Measurements from ENCODE around the gene NDUFS8.
"Not testable (repeated sequence)": the region's sequence is repeated elsewhere in the genome, so short reads cannot be mapped to it uniquely, and the experiment has no call there.

NDUFS8 gene

DNA sequence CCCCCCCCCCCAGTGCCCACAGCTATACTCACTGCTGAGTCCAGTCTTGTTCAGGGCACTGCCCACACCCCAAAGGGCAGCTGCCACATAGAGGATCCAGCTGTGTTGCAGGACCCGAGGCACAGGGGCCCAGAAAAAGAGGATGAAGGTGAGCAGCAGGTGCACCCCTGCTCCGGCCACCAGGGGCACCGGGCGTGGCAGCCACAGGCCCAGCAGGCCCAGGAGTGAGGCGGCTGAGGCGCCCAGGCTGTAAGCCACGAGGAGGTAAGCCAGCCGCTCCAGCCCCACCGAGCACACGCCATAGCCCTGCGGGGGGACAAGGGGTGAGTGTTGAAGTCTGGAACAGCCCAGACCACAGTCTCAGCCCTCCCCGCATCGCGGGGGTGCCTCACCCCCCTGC, 34.9 kb upstream of the NDUFS8 start:
- Mint-ChIP-seq H3K4me1 (peaks cover 10% of the 10 kb centered on the region), H3K27me3 (ENCODE audit: low read depth, poor library complexity) (peaks cover 55% of the 10 kb centered on the region)
- not testable (repeated sequence) for H3K9me3 Mint-ChIP-seq; DNase-seq; H3K27ac Mint-ChIP-seq; H3K36me3 Mint-ChIP-seq (ENCODE audit: low read depth); H3K4me3 Mint-ChIP-seq

DNA sequence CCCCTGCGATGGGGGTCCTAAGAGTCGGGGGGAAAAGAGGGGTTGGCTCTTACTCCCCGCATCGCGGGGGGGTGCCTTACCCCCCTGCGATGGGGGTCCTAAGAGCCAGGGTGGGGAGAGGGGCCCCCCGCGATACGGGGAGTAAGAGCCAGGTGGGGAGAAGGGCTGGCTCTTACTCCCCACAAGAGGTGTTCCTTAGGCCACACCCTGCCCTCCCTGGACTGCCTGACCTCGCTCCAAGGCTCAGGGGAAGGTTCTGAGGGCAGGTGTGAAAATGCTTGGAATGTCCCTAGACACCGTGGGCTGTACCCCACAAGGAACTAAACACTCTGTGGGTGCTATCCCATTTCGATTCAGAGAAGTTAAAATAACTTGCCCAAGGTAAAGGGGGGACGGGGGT, 34.4 kb upstream of the NDUFS8 start:
- no peaks in the 10 kb centered on the region for H3K9me3 Mint-ChIP-seq
- H3K36me3 Mint-ChIP-seq (ENCODE audit: low read depth): no peaks in the 10 kb centered on the region
- TF ChIP-seq, protein P1, sequence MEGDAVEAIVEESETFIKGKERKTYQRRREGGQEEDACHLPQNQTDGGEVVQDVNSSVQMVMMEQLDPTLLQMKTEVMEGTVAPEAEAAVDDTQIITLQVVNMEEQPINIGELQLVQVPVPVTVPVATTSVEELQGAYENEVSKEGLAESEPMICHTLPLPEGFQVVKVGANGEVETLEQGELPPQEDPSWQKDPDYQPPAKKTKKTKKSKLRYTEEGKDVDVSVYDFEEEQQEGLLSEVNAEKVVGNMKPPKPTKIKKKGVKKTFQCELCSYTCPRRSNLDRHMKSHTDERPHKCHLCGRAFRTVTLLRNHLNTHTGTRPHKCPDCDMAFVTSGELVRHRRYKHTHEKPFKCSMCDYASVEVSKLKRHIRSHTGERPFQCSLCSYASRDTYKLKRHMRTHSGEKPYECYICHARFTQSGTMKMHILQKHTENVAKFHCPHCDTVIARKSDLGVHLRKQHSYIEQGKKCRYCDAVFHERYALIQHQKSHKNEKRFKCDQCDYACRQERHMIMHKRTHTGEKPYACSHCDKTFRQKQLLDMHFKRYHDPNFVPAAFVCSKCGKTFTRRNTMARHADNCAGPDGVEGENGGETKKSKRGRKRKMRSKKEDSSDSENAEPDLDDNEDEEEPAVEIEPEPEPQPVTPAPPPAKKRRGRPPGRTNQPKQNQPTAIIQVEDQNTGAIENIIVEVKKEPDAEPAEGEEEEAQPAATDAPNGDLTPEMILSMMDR (IDR thresholded peaks at IDR 0.05): no peak
- H3K27ac Mint-ChIP-seq: no peak overlapping the region
- DNase-seq: no peak
- H3K27me3 Mint-ChIP-seq (ENCODE audit: low read depth, poor library complexity): peaks cover 55% of the 10 kb centered on the region
- no peak overlapping the region for H3K4me3 Mint-ChIP-seq
- peaks cover 10% of the 10 kb centered on the region for H3K4me1 Mint-ChIP-seq

DNA sequence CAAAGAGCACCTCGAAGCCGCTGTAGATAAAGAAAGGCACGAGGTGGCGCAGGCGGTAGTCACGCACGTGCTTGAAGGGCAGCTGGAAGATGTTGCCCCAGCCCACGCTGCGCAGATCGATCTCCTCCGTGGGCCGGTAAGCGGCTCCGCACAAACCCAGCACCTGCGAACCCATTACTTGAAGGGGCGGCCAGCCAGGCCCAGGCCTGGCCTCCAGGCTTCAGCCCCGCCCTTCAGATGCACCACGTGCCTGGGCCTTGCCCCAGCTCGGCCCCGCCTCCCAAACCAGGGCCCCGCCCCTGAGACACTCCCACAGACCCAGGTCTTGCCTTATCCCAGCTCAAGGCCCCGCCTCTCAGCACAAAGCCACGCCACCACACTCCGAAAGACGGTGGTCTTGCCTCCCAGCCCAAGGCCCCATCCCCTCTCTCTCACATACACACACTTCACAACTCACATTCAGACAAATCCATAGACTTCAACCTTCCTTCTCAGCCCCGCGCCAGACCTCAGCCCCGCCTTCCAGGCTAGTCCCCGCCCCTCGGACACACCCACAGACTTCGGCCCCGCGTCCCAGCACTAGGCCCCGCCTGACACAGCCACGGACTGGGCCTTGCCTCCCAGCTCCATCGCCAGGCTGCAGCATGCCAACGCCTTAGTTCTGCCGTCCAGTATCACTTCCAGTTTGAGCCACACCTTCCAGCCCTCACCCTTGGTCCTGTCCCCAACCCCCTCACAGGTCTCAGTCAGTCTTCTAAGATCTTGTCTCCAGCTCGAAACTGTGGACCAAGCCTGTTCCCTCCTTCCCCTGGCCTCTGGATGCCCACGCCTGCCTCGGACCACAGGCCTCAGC, 33.6 kb upstream of the NDUFS8 start:
- H3K27ac Mint-ChIP-seq: no peak overlapping the region
- TF ChIP-seq, protein P1 (IDR thresholded peaks at IDR 0.05): no peak
- no peaks in the 10 kb centered on the region for H3K36me3 Mint-ChIP-seq (ENCODE audit: low read depth)
- peaks cover 10% of the 10 kb centered on the region for H3K4me1 Mint-ChIP-seq
- peak; percentile 80 for DNase-seq
- peak overlapping the region; percentile 69 for H3K4me3 Mint-ChIP-seq
- H3K27me3 Mint-ChIP-seq (ENCODE audit: low read depth, poor library complexity): peaks cover 57% of the 10 kb centered on the region
- H3K9me3 Mint-ChIP-seq: no peaks in the 10 kb centered on the region

DNA sequence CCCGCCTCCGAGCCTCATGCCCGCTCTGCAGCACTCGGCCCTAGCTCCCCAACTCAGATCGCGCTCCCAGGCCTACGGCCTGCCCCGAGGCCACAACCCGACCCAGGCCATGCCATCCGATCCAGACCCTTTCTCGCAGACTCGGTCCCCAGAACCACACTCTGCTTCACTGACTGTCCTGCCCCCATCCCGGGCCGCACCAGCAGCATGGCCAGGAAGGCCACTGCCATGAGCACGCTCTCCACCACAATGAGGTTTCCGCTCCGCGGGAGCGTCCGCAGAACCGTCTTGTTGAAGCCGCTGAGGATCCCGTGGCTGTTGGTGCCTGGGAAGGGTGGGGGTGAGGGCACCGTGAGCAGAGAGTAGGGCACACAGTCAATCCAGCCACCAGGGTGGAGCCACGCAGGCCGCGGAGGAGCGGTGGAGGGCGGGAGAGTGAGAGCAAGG, 33.0 kb upstream of the NDUFS8 start:
- no peak for DNase-seq
- H3K9me3 Mint-ChIP-seq: no peaks in the 10 kb centered on the region
- H3K27ac Mint-ChIP-seq: no peak overlapping the region
- H3K36me3 Mint-ChIP-seq (ENCODE audit: low read depth): no peaks in the 10 kb centered on the region
- TF ChIP-seq, protein P1 (IDR thresholded peaks at IDR 0.05): no peak
- H3K27me3 Mint-ChIP-seq (ENCODE audit: low read depth, poor library complexity): peaks cover 57% of the 10 kb centered on the region
- H3K4me1 Mint-ChIP-seq: peaks cover 15% of the 10 kb centered on the region
- H3K4me3 Mint-ChIP-seq: no peak overlapping the region

DNA sequence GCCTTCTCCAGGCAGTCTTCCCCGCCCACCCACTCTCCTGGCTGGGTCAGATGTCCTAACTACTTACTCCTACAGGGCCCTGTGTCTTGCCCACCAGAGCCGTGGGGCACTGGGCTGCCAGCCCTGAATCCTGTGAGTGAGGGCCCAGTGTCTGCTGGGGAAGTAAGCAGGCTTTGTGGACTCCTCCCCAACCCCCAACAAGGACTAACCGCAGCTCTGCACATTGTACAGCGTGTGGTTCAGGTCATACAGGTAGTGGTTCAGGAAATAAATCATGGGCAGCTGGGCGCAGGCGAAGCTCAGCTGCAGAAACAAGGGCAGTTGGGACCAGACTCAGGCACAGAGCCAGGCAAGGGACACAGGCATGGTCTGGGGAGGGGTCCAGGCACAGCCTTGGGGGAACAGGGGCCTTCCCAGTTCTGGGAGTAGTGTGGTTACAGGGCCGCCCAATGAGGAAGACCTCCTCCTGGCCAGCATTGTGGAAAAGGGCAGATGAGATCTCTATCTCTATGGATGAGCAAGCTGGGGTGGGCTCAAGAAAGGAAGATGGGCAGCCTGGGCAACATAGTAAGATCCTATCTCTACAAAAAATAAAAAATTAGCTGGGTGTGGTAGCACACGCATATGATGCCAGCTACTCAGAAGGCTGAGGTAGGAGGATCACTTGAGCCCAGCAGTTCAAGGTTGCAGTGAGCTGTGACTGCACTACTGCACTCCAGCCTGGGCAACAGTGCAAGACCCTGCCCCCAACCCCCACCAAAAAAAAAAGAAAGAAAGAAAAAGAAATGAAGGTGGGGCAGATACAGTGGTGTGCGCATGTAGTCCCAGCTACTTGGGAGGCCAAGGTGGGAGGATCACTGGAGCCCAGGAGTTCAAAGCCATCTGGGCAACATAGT, 32.1 kb upstream of the NDUFS8 start:
- TF ChIP-seq, protein P1 (IDR thresholded peaks at IDR 0.05): no peak
- Mint-ChIP-seq H3K27me3 (ENCODE audit: low read depth, poor library complexity) (peaks cover 57% of the 10 kb centered on the region), H3K27ac (no peak overlapping the region), H3K36me3 (ENCODE audit: low read depth) (no peaks in the 10 kb centered on the region), H3K4me3 (no peak overlapping the region), H3K4me1 (peaks cover 19% of the 10 kb centered on the region), H3K9me3 (no peaks in the 10 kb centered on the region)
- no peak for DNase-seq

DNA sequence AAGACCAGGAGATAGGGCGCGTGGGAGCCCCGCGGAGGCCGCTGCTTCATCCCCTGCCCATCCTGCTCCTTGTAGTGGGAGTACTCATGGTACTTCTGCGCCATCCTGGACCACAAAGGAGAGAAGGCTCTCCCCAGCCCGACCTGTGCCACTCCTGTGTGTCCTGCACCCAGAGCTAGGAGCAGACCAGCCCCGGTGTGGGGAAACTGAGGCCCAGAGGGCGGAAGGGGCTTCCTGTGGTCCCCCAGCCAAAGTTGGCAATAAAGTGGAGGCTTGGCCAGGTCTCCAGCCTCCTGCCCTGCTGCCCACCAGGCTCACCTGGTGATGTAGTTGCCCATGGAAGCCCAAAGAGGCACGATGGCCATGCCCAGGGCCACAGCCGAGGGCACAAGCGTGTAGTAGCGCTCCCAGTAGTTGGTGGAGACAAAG, 31.3 kb upstream of the NDUFS8 start:
- no peak for DNase-seq
- H3K27me3 Mint-ChIP-seq (ENCODE audit: low read depth, poor library complexity): peaks cover 53% of the 10 kb centered on the region
- no peaks in the 10 kb centered on the region for H3K36me3 Mint-ChIP-seq (ENCODE audit: low read depth)
- peaks cover 19% of the 10 kb centered on the region for H3K4me1 Mint-ChIP-seq
- H3K27ac Mint-ChIP-seq: no peak overlapping the region
- no peak overlapping the region for H3K4me3 Mint-ChIP-seq
- TF ChIP-seq, protein P1 (IDR thresholded peaks at IDR 0.05): no peak
- no peaks in the 10 kb centered on the region for H3K9me3 Mint-ChIP-seq
